Nephron (organoid): ENCODE measurements around the gene PPP2R2B.

Experiments used
- H3K27ac Mint-ChIP-seq, 3 experiments: 2 replicates each; pipeline ENCODE4 v1.8.0; 2020; ENCODE audit warnings: mixed read lengths in 3 of 3, mild to moderate bottlenecking in 2 of 3, moderate library complexity in 1 of 3
- H3K27me3 Mint-ChIP-seq: 2 replicates; pipeline ENCODE4 v1.8.0; 2021; ENCODE audit warnings: low read depth, mild to moderate bottlenecking, moderate library complexity, mixed read lengths
- H3K36me3 Mint-ChIP-seq: 2 replicates; pipeline ENCODE4 v1.8.0; 2020; ENCODE audit warnings: low read depth, mixed read lengths
- H3K4me1 Mint-ChIP-seq: 2 replicates; pipeline ENCODE4 v1.8.0; 2020; ENCODE audit warnings: mixed read lengths
- H3K4me3 Mint-ChIP-seq, 3 experiments: 2 replicates each; pipeline ENCODE4 v1.8.0; 2020; ENCODE audit warnings: mild to moderate bottlenecking in 3 of 3, mixed read lengths in 3 of 3, moderate library complexity in 2 of 3
- H3K9me3 Mint-ChIP-seq: 2 replicates; pipeline ENCODE4 v1.8.0; 2020; ENCODE audit warnings: mixed read lengths
- TF ChIP-seq, protein P1 (sequence below), 3 experiments: fragments of 200-600 bp; sonication (generic); IDR thresholded peaks; one replicate each; pipeline ENCODE4 v1.5.0; 2021; ENCODE audit warnings: antibody characterized with exemption in 3 of 3; ENCODE audit not compliant: unreplicated experiment in 3 of 3

Gene PPP2R2B

DNA sequence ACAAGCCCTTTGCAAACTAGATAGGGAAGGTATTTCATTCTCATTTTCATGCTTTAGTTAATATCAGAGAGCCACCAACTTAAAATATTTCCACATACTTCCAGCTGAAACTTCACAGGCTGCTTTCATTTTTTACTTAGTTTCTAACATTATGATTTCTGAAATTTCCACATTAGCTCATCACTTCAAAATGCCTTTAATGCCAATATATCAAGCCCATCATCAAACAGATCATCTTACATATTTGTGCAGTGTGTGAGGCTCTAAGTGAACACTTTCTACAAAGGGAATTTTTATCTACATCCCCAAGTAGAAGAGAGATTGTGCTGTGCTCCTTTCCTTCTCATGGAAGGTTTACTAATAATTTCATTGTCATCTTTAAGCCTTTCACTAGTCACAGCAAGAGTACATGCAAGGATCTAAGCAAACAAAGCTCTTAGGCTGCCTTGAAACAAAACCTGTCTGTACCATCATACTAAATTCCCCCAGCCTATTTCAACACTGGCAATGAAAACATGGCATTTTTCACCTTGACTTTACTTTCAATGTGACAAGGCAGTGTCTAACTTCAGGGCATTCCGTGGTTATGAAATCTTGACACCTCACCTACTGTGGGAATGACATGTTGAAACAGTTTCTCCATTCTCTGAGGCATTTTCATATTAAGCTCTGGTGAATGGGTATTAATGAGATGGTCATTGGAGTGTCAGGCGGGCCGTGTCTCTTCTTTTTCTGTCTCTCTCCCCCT, 45.4 kb downstream of the PPP2R2B start:
- Mint-ChIP-seq H3K9me3 (no peaks in the 10 kb centered on the region), H3K4me1 (no peaks in the 10 kb centered on the region), H3K27me3 (peaks cover 1% of the 10 kb centered on the region), H3K36me3 (no peaks in the 10 kb centered on the region), H3K27ac (no peak overlapping the region), H3K4me3 (no peak overlapping the region)
- TF ChIP-seq, protein P1, sequence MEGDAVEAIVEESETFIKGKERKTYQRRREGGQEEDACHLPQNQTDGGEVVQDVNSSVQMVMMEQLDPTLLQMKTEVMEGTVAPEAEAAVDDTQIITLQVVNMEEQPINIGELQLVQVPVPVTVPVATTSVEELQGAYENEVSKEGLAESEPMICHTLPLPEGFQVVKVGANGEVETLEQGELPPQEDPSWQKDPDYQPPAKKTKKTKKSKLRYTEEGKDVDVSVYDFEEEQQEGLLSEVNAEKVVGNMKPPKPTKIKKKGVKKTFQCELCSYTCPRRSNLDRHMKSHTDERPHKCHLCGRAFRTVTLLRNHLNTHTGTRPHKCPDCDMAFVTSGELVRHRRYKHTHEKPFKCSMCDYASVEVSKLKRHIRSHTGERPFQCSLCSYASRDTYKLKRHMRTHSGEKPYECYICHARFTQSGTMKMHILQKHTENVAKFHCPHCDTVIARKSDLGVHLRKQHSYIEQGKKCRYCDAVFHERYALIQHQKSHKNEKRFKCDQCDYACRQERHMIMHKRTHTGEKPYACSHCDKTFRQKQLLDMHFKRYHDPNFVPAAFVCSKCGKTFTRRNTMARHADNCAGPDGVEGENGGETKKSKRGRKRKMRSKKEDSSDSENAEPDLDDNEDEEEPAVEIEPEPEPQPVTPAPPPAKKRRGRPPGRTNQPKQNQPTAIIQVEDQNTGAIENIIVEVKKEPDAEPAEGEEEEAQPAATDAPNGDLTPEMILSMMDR (IDR thresholded peaks at IDR 0.05; ENCODE audit: unreplicated experiment in 3 of 3) = no peak

DNA sequence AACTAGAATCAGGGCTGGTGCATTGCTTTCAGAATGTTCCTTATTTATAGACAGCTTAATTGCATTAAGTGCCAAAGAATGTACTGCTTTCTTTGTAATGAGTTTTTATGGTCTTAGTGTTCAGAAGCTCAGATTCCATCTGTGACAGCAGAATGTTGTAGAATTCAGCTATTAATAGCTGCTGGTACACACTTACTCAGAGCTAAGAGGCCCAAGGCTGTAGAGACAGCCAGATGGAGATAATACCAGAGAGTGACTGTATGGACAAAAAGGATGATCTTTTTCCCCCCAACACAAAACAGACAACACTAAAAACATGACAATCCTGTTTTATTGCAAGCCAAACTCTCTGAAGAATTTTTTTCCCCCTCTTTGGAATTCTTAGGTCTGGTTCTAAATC, 50.2 kb downstream of the PPP2R2B start:
- H3K4me3 Mint-ChIP-seq = no peak overlapping the region
- TF ChIP-seq, protein P1 (IDR thresholded peaks at IDR 0.05; ENCODE audit: unreplicated experiment in 3 of 3) = no peak
- no peak overlapping the region for H3K27ac Mint-ChIP-seq
- no peaks in the 10 kb centered on the region for H3K4me1 Mint-ChIP-seq
- H3K36me3 Mint-ChIP-seq = no peaks in the 10 kb centered on the region
- H3K9me3 Mint-ChIP-seq = no peaks in the 10 kb centered on the region
- H3K27me3 Mint-ChIP-seq = peaks cover 4% of the 10 kb centered on the region

DNA sequence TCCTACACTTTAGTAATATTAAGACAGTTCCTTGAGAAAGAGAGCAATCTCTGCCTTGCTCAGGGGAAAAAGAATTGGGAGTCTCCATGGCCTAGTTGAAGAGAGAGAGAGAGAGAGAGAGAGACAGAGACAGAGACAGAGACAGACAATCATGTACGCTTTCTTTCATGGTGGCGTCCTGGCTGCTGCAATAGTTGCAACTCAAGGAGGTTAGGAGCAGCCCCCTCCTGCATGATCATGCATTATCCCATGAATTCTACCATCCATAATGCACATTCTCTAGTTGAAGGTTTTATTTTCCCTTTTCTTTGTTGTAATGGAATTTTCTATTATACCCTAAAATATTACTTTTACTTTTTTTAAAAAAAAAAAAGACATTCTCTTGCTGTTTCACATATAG, 50.7 kb downstream of the PPP2R2B start:
- Mint-ChIP-seq H3K27me3 (peaks cover 4% of the 10 kb centered on the region), H3K9me3 (no peaks in the 10 kb centered on the region), H3K4me1 (no peaks in the 10 kb centered on the region), H3K4me3 (no peak overlapping the region), H3K27ac (no peak overlapping the region), H3K36me3 (no peaks in the 10 kb centered on the region)
- TF ChIP-seq, protein P1 (IDR thresholded peaks at IDR 0.05; ENCODE audit: unreplicated experiment in 3 of 3) = no peak

- Mint-ChIP-seq H3K27ac (no peak overlapping the region), H3K27me3 (peaks cover 4% of the 10 kb centered on the region), H3K36me3 (no peaks in the 10 kb centered on the region), H3K9me3 (no peaks in the 10 kb centered on the region), H3K4me3 (no peak overlapping the region), H3K4me1 (no peaks in the 10 kb centered on the region)
- TF ChIP-seq, protein P1 (IDR thresholded peaks at IDR 0.05; ENCODE audit: unreplicated experiment in 3 of 3) = no peak
Measured at GRCh38 chr5:146825033-146825432, 53.5 kb downstream of the PPP2R2B start.

GRCh38 chr5:146821732-146822131, 56.8 kb downstream of the PPP2R2B start:
- Mint-ChIP-seq H3K4me3 (no peak overlapping the region), H3K27ac (no peak overlapping the region), H3K4me1 (no peaks in the 10 kb centered on the region), H3K27me3 (peaks cover 4% of the 10 kb centered on the region), H3K9me3 (no peaks in the 10 kb centered on the region), H3K36me3 (no peaks in the 10 kb centered on the region)
- TF ChIP-seq, protein P1 (IDR thresholded peaks at IDR 0.05; ENCODE audit: unreplicated experiment in 3 of 3) = no peak

- no peak overlapping the region for H3K27ac Mint-ChIP-seq
Measured at GRCh38 chr5:146820987-146821386, 57.6 kb downstream of the PPP2R2B start.

More at GRCh38 chr5:146820987-146821386, 57.6 kb downstream of the PPP2R2B start:
- H3K4me1 Mint-ChIP-seq = no peaks in the 10 kb centered on the region
- H3K9me3 Mint-ChIP-seq = no peaks in the 10 kb centered on the region
- H3K27me3 Mint-ChIP-seq = peaks cover 4% of the 10 kb centered on the region
- H3K4me3 Mint-ChIP-seq = no peak overlapping the region
- no peaks in the 10 kb centered on the region for H3K36me3 Mint-ChIP-seq
- TF ChIP-seq, protein P1 (IDR thresholded peaks at IDR 0.05; ENCODE audit: unreplicated experiment in 3 of 3) = no peak
